LNCaP clone FGC (cell line): Measurements from ENCODE around the gene NUDT3.
"Not testable (repeated sequence)": the region's sequence is repeated elsewhere in the genome, so short reads cannot be mapped to it uniquely, and the experiment has no call there.

Source experiments
- DNase-seq: peaks from one replicate; pipeline ENCODE4 v3.0.0-alpha.2; 2011; ENCODE audit warnings: low read depth
- H3K4me3 ChIP-seq: 2 replicates; pipeline ENCODE4 v1.5.1; 2011; ENCODE audit warnings: mild to moderate bottlenecking, low read depth, low read length, control low read depth
- TF ChIP-seq, protein P1 (sequence below): IDR thresholded peaks from 2 replicates; pipeline ENCODE4 v1.5.1; 2012; ENCODE audit warnings: mild to moderate bottlenecking; ENCODE audit not compliant: control insufficient read depth, insufficient read depth; ENCODE audit errors: extremely low read depth

The NUDT3 gene

GRCh38 chr6:34248198-34248726, 144.2 kb downstream of the NUDT3 start:
- no peak for DNase-seq
- TF ChIP-seq, protein P1, sequence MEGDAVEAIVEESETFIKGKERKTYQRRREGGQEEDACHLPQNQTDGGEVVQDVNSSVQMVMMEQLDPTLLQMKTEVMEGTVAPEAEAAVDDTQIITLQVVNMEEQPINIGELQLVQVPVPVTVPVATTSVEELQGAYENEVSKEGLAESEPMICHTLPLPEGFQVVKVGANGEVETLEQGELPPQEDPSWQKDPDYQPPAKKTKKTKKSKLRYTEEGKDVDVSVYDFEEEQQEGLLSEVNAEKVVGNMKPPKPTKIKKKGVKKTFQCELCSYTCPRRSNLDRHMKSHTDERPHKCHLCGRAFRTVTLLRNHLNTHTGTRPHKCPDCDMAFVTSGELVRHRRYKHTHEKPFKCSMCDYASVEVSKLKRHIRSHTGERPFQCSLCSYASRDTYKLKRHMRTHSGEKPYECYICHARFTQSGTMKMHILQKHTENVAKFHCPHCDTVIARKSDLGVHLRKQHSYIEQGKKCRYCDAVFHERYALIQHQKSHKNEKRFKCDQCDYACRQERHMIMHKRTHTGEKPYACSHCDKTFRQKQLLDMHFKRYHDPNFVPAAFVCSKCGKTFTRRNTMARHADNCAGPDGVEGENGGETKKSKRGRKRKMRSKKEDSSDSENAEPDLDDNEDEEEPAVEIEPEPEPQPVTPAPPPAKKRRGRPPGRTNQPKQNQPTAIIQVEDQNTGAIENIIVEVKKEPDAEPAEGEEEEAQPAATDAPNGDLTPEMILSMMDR = no peak

GRCh38 chr6:34247481-34248197, 144.8 kb downstream of the NUDT3 start:
- peak overlapping the region; percentile 81 for H3K4me3 ChIP-seq
- no peak for DNase-seq
- TF ChIP-seq, protein P1 = no peak

More at GRCh38 chr6:34248198-34248726, 144.2 kb downstream of the NUDT3 start:
- H3K4me3 ChIP-seq = peak overlapping the region; percentile 81

GRCh38 chr6:34246563-34247391, 145.7 kb downstream of the NUDT3 start:
- no peak for DNase-seq
- TF ChIP-seq, protein P1 = peak; percentile 52

GRCh38 chr6:34246249-34246562, 146.3 kb downstream of the NUDT3 start:
- TF ChIP-seq, protein P1 = no peak
- DNase-seq = no peak

More at GRCh38 chr6:34246563-34247391, 145.7 kb downstream of the NUDT3 start:
- no peak overlapping the region for H3K4me3 ChIP-seq

DNA sequence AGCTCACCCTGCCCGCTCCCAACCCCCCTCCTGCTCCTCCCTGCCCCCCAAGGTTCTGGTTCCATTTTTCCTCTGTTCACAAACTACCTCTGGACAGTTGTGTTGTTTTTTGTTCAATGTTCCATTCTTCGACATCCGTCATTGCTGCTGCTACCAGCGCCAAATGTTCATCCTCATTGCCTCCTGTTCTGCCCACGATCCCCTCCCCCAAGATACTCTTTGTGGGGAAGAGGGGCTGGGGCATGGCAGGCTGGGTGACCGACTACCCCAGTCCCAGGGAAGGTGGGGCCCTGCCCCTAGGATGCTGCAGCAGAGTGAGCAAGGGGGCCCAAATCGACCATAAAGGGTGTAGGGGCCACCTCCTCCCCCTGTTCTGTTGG, 146.7 kb downstream of the NUDT3 start:
- not testable (repeated sequence) for H3K4me3 ChIP-seq, DNase-seq

More at GRCh38 chr6:34246249-34246562, 146.3 kb downstream of the NUDT3 start:
- no peak overlapping the region for H3K4me3 ChIP-seq

DNA sequence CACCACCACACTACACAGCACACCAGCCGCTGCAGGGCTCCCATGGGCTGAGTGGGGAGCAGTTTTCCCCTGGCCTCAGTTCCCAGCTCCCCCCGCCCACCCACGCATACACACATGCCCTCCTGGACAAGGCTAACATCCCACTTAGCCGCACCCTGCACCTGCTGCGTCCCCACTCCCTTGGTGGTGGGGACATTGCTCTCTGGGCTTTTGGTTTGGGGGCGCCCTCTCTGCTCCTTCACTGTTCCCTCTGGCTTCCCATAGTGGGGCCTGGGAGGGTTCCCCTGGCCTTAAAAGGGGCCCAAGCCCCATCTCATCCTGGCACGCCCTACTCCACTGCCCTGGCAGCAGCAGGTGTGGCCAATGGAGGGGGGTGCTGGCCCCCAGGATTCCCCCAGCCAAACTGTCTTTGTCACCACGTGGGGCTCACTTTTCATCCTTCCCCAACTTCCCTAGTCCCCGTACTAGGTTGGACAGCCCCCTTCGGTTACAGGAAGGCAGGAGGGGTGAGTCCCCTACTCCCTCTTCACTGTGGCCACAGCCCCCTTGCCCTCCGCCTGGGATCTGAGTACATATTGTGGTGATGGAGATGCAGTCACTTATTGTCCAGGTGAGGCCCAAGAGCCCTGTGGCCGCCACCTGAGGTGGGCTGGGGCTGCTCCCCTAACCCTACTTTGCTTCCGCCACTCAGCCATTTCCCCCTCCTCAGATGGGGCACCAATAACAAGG, 147.3 kb downstream of the NUDT3 start:
- DNase-seq, H3K4me3 ChIP-seq: not testable (repeated sequence)

- TF ChIP-seq, protein P1 = no peak
- no peak for DNase-seq
- H3K4me3 ChIP-seq = no peak overlapping the region
Measured at GRCh38 chr6:34243901-34244884, 148.3 kb downstream of the NUDT3 start.
